Nephron progenitor cell (in vitro differentiated cells): ENCODE measurements around the gene ZNF431.
"Not testable (repeated sequence)": the region's sequence is repeated elsewhere in the genome, so short reads cannot be mapped to it uniquely, and the experiment has no call there.

ENCODE experiments used
- DNase-seq: peaks from one replicate; pipeline ENCODE4 v3.0.0; 2021
- H3K27ac Mint-ChIP-seq: 2 replicates; pipeline ENCODE4 v1.8.0; 2021; ENCODE audit warnings: mild to moderate bottlenecking, moderate library complexity, mixed read lengths
- H3K27me3 Mint-ChIP-seq: 2 replicates; pipeline ENCODE4 v1.8.0; 2021; ENCODE audit warnings: mild to moderate bottlenecking, low read depth, mixed read lengths; ENCODE audit not compliant: poor library complexity
- H3K36me3 Mint-ChIP-seq: 2 replicates; pipeline ENCODE4 v1.8.0; 2021; ENCODE audit warnings: low read depth, mixed read lengths
- H3K4me1 Mint-ChIP-seq: 2 replicates; pipeline ENCODE4 v1.8.0; 2021; ENCODE audit warnings: mixed read lengths
- H3K4me3 Mint-ChIP-seq: 2 replicates; pipeline ENCODE4 v1.8.0; 2021; ENCODE audit warnings: mild to moderate bottlenecking, moderate library complexity, mixed read lengths
- H3K9me3 Mint-ChIP-seq: 2 replicates; pipeline ENCODE4 v1.8.0; 2021; ENCODE audit warnings: mild to moderate bottlenecking, moderate library complexity, mixed read lengths
- TF ChIP-seq, protein P1 (sequence below): fragments of 200-600 bp; sonication (generic); IDR thresholded peaks from 2 replicates; pipeline ENCODE4 v1.5.0; 2021; ENCODE audit warnings: antibody characterized with exemption

The ZNF431 gene

DNA sequence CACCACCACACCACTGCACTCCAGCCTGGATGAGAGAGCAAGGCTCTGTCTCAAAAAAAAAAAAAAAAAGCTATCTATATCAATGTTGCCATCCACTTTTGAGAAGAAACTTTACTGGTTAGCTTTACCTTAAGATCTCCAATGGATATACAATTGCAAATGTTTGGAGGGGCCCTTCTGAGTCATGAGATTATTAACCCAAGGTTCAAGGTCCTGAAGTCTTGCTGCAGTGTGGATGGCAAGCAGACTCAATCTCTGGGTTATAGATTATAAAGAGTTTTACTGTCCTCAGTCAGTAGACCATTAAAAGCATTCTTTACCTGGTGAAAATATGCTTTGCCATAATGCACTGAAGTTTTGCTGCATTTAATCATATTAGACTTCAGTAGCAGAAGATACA lies 3.7 kb upstream of the ZNF431 start:
- H3K27ac Mint-ChIP-seq, result no peak overlapping the region
- no peak overlapping the region for H3K4me3 Mint-ChIP-seq
- H3K36me3 Mint-ChIP-seq, result peaks cover 20% of the 10 kb centered on the region
- no peaks in the 10 kb centered on the region for H3K27me3 Mint-ChIP-seq
- no peak for DNase-seq
- TF ChIP-seq, protein P1, sequence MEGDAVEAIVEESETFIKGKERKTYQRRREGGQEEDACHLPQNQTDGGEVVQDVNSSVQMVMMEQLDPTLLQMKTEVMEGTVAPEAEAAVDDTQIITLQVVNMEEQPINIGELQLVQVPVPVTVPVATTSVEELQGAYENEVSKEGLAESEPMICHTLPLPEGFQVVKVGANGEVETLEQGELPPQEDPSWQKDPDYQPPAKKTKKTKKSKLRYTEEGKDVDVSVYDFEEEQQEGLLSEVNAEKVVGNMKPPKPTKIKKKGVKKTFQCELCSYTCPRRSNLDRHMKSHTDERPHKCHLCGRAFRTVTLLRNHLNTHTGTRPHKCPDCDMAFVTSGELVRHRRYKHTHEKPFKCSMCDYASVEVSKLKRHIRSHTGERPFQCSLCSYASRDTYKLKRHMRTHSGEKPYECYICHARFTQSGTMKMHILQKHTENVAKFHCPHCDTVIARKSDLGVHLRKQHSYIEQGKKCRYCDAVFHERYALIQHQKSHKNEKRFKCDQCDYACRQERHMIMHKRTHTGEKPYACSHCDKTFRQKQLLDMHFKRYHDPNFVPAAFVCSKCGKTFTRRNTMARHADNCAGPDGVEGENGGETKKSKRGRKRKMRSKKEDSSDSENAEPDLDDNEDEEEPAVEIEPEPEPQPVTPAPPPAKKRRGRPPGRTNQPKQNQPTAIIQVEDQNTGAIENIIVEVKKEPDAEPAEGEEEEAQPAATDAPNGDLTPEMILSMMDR, result no peak
- H3K4me1 Mint-ChIP-seq, result peaks cover 17% of the 10 kb centered on the region
- peaks cover 38% of the 10 kb centered on the region for H3K9me3 Mint-ChIP-seq

DNA sequence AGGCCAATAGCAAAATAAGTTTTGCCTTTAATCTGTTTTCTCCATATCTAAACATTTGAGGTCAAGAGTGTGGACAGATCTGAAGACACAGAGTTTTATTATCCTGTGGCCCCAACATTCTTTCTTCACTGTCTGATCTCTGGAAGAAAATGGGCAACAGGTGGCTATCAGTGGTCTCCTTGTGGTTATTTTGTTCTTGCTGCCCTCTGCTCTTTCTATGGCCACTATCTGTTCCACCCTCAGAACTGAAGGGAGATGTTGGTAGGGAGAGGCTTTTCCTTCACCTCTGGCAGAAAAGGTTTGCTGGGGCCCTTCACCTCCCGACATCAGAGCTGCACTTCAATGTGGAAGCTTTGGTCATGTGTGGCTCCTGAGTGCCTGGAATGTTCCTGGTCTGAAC lies 834 bp upstream of the ZNF431 start:
- Mint-ChIP-seq H3K9me3 (peaks cover 44% of the 10 kb centered on the region), H3K36me3 (peaks cover 43% of the 10 kb centered on the region), H3K4me1 (peaks cover 20% of the 10 kb centered on the region)
- not testable (repeated sequence) for DNase-seq, H3K27ac Mint-ChIP-seq, H3K4me3 Mint-ChIP-seq, H3K27me3 Mint-ChIP-seq

GRCh38 chr19:21143428-21143827 lies 1.6 kb downstream of the ZNF431 start:
- Mint-ChIP-seq H3K4me3 (peak overlapping the region; percentile 99), H3K27ac (no peak overlapping the region), H3K4me1 (peaks cover 20% of the 10 kb centered on the region), H3K9me3 (peaks cover 68% of the 10 kb centered on the region), H3K36me3 (peaks cover 68% of the 10 kb centered on the region), H3K27me3 (peaks cover 4% of the 10 kb centered on the region)
- TF ChIP-seq, protein P1, result no peak
- no peak for DNase-seq

GRCh38 chr19:21143854-21144253 lies 2.0 kb downstream of the ZNF431 start:
- Mint-ChIP-seq H3K27ac (no peak overlapping the region), H3K36me3 (peaks cover 72% of the 10 kb centered on the region), H3K4me3 (peak overlapping the region; percentile 99), H3K9me3 (peaks cover 73% of the 10 kb centered on the region), H3K27me3 (peaks cover 4% of the 10 kb centered on the region), H3K4me1 (peaks cover 20% of the 10 kb centered on the region)
- no peak for DNase-seq
- TF ChIP-seq, protein P1, result no peak

DNA sequence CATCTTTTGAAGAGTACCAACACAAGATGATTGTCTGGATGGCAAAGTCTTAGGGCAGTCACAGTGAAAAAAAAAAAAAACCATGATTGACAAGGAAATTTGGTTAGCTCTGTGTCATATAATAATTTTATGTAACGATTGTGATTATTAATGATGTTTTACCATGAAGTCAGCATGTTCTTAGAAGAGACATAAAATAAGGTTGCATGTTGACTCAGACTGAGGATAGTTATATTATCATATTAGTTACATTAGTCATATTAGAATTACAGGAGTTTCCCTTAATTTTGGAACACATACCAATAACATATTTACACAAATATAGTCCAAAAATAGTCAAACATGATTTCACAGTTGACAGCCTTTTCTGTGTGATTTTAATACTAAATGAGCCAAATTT lies 5.7 kb downstream of the ZNF431 start:
- Mint-ChIP-seq H3K27ac (no peak overlapping the region), H3K36me3 (peaks cover 100% of the 10 kb centered on the region), H3K9me3 (peaks cover 100% of the 10 kb centered on the region)

DNA sequence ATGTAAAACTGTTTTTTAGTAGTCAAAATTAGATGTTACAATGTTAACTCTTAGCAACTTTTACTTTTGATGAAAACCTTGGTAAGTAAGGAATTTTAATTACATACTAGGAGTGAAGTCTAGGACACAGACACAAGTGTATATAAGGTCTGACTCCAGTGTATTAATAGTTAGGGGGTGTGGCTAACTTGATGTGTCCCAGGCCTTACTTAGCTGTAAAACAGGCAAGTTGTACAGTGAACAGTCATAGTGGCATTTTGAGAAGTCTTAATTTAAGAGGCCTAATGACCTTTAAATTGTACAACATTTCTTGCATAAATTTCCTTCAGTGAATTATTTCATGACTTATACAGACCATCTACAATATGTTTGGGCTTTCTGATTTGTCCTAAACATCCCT lies 6.8 kb downstream of the ZNF431 start:
- Mint-ChIP-seq H3K4me1 (peaks cover 6% of the 10 kb centered on the region), H3K9me3 (peaks cover 100% of the 10 kb centered on the region), H3K27me3 (no peaks in the 10 kb centered on the region), H3K36me3 (peaks cover 100% of the 10 kb centered on the region), H3K4me3 (no peak overlapping the region), H3K27ac (no peak overlapping the region)
- DNase-seq, result no peak
- TF ChIP-seq, protein P1, result no peak

More for the DNA sequence above, 5.7 kb downstream of the ZNF431 start:
- TF ChIP-seq, protein P1, result no peak
- no peak for DNase-seq
- Mint-ChIP-seq H3K4me1 (peaks cover 16% of the 10 kb centered on the region), H3K27me3 (peaks cover 4% of the 10 kb centered on the region), H3K4me3 (no peak overlapping the region)
